BE2C (cell line): Measurements from ENCODE around the gene ADAMTSL2.

ENCODE experiments used
- DNase-seq: peaks from one replicate; pipeline ENCODE4 v3.0.0-alpha.2; 2020
- H3K27me3 ChIP-seq: fragments of 250-450 bp; sonication (Bioruptor Pico); 2 replicates; pipeline ENCODE4 v1.5.1; 2020; ENCODE audit warnings: mild to moderate bottlenecking
- H3K36me3 ChIP-seq: fragments of 250-450 bp; sonication (Bioruptor Pico); 2 replicates; pipeline ENCODE4 v1.5.1; 2020; ENCODE audit warnings: mild to moderate bottlenecking
- H3K4me1 ChIP-seq: fragments of 250-450 bp; sonication (Bioruptor Pico); 2 replicates; pipeline ENCODE4 v1.5.1; 2020
- H3K4me3 ChIP-seq: 2 replicates; pipeline ENCODE4 v1.5.1; 2011; ENCODE audit warnings: low read depth, low read length
- H3K9me3 ChIP-seq: fragments of 250-450 bp; sonication (Bioruptor Pico); 2 replicates; pipeline ENCODE4 v1.5.1; 2020
- TF ChIP-seq, protein P1 (sequence below): IDR thresholded peaks from 2 replicates; pipeline ENCODE4 v1.5.1; 2012; ENCODE audit warnings: mild to moderate bottlenecking, low read depth, low read length

Gene ADAMTSL2

DNA sequence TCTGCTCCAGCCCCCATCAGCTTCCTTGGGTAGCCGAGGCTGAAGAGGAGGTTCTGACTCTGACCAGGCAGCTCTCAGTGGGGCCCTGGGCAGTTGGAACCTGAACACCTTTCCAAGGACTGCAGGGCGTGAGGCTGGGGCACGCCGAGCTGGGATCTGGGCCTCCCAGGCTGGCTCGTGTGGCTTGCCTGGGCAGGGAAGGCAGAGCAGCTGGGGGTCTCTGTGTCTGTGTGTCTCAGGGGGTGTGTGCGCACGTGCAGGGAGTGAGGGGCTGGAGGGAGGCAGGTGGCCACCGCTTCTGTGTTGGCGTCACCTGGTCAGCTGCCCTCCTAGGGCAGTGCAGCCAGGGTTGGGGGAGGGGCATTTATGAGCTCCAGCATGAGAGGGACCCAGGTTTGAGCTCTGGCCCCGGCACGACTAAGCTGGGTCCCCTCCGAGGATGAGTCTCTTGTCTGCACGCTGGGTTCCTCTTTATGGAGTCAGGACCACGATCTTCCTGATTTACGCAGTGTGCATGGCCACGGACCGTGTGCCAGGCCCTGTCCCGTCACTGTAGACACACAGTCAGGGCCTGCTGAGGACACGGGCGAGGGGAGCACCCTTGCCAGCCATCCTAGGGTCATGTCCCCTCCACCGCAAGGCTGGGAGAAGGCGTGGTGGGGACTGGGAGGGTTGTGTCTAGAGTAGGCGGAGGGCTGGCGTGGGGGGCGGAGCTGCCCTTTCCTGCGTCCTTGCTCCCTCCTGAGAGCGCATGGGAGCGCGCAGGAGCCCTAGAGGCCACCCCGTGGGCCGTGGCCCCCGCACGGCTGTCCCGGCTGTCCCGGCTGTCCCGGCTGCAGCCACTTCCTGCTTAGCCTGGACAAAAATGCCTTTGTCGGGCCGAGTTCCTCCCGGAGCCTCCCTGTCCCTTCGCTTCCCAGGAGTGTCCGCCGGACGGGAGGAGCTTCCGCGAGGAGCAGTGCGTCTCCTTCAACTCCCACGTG, 4.6 kb downstream of the ADAMTSL2 start:
- no peaks in the 10 kb centered on the region; the same call in 1 of the 2 replicates for H3K36me3 ChIP-seq
- DNase-seq = no peak
- H3K9me3 ChIP-seq = no peaks in the 10 kb centered on the region
- H3K27me3 ChIP-seq = no peaks in the 10 kb centered on the region
- no peak overlapping the region for H3K4me3 ChIP-seq
- TF ChIP-seq, protein P1, sequence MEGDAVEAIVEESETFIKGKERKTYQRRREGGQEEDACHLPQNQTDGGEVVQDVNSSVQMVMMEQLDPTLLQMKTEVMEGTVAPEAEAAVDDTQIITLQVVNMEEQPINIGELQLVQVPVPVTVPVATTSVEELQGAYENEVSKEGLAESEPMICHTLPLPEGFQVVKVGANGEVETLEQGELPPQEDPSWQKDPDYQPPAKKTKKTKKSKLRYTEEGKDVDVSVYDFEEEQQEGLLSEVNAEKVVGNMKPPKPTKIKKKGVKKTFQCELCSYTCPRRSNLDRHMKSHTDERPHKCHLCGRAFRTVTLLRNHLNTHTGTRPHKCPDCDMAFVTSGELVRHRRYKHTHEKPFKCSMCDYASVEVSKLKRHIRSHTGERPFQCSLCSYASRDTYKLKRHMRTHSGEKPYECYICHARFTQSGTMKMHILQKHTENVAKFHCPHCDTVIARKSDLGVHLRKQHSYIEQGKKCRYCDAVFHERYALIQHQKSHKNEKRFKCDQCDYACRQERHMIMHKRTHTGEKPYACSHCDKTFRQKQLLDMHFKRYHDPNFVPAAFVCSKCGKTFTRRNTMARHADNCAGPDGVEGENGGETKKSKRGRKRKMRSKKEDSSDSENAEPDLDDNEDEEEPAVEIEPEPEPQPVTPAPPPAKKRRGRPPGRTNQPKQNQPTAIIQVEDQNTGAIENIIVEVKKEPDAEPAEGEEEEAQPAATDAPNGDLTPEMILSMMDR = no peak
- H3K4me1 ChIP-seq = peaks cover 20% of the 10 kb centered on the region

DNA sequence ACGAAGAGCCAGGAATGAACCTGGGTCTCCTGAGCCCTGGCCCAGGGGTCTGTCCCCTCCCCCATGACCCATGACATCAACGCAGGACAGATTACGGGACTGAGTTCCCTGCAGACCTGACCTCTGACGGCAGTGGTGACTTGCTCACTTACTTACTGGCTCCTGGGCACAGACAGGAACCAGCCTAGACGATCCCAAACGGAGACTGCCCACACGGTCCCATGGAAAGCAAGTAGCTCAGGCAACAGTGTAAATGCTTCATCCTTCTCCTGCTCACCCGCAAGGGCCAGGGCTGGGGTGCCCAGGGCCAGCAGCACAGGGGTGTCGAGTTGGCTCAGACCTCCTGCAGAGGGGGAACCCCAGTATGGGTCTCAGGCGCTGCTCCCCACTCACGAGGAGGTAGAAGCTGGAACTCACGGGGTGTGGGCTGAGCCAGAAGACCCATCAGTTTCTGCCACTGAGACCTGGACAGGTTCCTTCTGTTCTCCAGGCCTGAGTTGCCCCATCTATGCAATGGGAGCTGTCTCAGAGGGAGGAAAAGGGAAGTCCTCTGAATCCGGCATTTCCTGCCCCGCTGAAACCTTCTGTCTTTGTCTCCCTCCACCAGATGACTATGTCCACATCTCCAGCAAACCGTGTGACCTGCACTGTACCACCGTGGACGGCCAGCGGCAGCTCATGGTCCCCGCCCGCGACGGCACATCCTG, 5.6 kb downstream of the ADAMTSL2 start:
- Histone ChIP-seq H3K27me3 (no peaks in the 10 kb centered on the region), H3K4me1 (peaks cover 19% of the 10 kb centered on the region), H3K36me3 (no peaks in the 10 kb centered on the region; the same call in 1 of the 2 replicates), H3K9me3 (no peaks in the 10 kb centered on the region), H3K4me3 (no peak overlapping the region)
- DNase-seq = no peak
- TF ChIP-seq, protein P1 = no peak

DNA sequence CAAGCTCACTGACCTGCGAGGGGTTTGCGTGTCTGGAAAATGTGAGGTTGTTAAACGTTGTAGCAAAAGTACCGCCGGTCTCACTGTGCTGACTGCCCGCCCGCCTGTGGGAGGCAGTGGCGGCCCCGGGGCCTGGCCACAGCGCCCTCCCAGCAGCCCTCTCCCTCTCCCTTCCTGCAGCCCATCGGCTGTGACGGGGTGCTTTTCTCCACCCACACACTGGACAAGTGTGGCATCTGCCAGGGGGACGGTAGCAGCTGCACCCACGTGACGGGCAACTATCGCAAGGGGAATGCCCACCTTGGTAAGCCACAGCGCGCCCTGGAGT, 6.2 kb downstream of the ADAMTSL2 start:
- Histone ChIP-seq H3K27me3 (no peaks in the 10 kb centered on the region), H3K36me3 (no peaks in the 10 kb centered on the region; the same call in 1 of the 2 replicates), H3K4me3 (no peak overlapping the region), H3K4me1 (peaks cover 21% of the 10 kb centered on the region), H3K9me3 (no peaks in the 10 kb centered on the region)
- TF ChIP-seq, protein P1 = no peak
- DNase-seq = no peak

DNA sequence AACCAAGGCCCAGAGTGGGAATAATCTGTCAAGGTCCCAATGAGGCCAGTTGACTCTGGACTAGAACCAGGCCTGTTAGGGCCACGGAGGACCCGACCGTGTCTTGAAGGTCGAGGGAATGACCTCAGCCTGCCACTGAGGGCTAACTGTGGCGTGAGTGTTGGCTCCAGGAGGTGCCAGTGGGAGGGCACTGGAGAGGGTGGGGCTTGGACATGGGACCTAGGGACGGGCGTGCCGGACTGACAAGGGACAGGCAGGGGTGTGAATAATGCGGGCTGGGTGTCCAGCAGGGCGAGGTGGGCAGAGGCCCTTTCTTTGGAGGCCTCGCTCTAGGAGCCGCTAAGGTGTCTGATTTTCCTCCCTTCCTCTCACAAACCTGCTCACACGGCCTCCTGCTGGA, 7.5 kb downstream of the ADAMTSL2 start:
- Histone ChIP-seq H3K4me1 (peaks cover 23% of the 10 kb centered on the region), H3K4me3 (no peak overlapping the region), H3K27me3 (no peaks in the 10 kb centered on the region), H3K9me3 (no peaks in the 10 kb centered on the region), H3K36me3 (peaks cover 4% of the 10 kb centered on the region; the same call in 1 of the 2 replicates)
- TF ChIP-seq, protein P1 = no peak
- no peak for DNase-seq

DNA sequence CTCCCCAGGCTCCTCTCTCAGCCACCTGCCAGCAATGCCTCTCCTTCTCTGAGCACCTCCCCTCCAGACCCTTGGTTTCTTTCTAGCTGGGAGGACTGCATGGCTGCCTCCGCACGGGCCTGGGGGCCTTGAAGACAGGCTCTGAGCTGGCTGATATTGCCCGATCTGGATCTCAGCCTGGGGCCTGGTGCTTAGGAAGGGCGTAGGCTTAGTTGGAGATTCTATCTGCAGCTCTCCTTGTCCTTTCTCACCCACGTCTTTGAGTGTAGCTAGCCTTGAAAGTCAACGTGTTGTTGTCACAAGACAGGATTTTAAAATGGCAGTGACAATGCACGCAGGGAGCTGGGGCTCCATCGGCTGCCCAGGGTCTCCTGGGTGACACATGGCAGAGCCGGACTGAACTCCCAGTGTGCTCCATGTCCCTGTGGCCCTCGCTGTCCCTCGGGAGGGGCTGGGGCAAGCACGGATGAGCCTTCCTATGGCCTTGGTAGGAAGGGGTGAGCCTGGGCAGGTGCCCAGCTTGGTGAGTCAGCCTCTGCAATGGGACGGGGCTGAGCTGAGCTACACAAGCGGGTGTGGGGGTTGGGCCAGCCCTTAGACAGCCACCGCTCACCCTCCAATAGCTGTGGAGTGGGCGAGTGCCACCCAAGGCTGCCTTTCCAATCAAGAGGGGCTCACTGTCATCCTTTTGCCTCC, 9.4 kb downstream of the ADAMTSL2 start:
- H3K9me3 ChIP-seq = no peaks in the 10 kb centered on the region
- no peak overlapping the region for H3K4me3 ChIP-seq
- TF ChIP-seq, protein P1 = no peak
- peaks cover 6% of the 10 kb centered on the region; the same call in 1 of the 2 replicates for H3K36me3 ChIP-seq
- DNase-seq = no peak
- H3K27me3 ChIP-seq = no peaks in the 10 kb centered on the region
- peaks cover 23% of the 10 kb centered on the region for H3K4me1 ChIP-seq
